Measurements from ENCODE around the gene YBEY. TPM values are rescaled to one million over a fixed set of nuclear protein-coding genes. Genes with fewer than 3 reads are reported as not detected.

Gene YBEY
- total RNA-seq, 1 experiment from 2014 or later = 38.2 TPM

DNA sequence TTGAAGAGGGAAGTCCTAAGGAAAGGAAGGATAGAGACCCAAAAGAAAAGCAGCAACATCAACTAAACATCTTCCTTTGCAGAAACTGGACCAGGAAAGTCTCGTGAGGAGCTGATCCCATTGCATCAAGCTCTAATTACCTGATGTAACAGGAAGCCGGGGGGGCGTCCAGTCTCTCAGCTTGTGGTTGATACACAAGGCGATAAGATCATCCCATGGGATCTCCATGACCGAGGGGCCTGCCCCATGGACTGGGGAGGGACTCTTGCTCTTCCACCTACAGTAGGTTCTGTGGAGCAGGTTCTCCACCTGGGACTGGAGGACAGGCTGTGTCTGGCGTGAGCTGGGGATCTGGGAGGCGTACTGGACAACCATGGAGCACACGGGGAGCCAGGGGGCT, 42.8 kb upstream of the YBEY start:
- H3F3A ChIP-seq (ENCODE audit: low read length, unreplicated experiment) = no peaks in the 10 kb centered on the region
- TF ChIP-seq EZH2 (IDR thresholded peaks at IDR 0.05; ENCODE audit: low read length, unreplicated experiment) = no peak
- no peak for TF ChIP-seq EZH2phosphoT487 (IDR thresholded peaks at IDR 0.05; ENCODE audit: borderline replicate concordance, low read length)
- TF ChIP-seq, protein P1, sequence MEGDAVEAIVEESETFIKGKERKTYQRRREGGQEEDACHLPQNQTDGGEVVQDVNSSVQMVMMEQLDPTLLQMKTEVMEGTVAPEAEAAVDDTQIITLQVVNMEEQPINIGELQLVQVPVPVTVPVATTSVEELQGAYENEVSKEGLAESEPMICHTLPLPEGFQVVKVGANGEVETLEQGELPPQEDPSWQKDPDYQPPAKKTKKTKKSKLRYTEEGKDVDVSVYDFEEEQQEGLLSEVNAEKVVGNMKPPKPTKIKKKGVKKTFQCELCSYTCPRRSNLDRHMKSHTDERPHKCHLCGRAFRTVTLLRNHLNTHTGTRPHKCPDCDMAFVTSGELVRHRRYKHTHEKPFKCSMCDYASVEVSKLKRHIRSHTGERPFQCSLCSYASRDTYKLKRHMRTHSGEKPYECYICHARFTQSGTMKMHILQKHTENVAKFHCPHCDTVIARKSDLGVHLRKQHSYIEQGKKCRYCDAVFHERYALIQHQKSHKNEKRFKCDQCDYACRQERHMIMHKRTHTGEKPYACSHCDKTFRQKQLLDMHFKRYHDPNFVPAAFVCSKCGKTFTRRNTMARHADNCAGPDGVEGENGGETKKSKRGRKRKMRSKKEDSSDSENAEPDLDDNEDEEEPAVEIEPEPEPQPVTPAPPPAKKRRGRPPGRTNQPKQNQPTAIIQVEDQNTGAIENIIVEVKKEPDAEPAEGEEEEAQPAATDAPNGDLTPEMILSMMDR (conservative IDR thresholded peaks at IDR 0.05; ENCODE audit: low read depth, low read length) = no peak
- no peaks in the 10 kb centered on the region for H3K9me3 ChIP-seq (ENCODE audit: low read length)
- no peak overlapping the region for H3K9ac ChIP-seq (ENCODE audit: low read length)
- intact Hi-C loops (cut with micrococcal nuclease) = no loop called here
- ChIA-PET CTCF (no interaction called here), POLR2A (ENCODE audit: unreplicated experiment) (no interaction called here)
- DNase-seq (no peak), ATAC-seq (no peak)
- H3K4me1 ChIP-seq (ENCODE audit: insufficient read depth, low read length) = no peaks in the 10 kb centered on the region
- H2AFZ ChIP-seq (ENCODE audit: low read length) = no peak overlapping the region
- H3K9me2 ChIP-seq (replicated peaks; ENCODE audit: low read length) = no peaks in the 10 kb centered on the region
- no TSS peak for BruUV-seq (replicated peaks)
- no peak overlapping the region for H3K4me3 ChIP-seq (ENCODE audit: low read length)
- peaks cover 82% of the 10 kb centered on the region for H3K36me3 ChIP-seq (ENCODE audit: low read depth, low read length)
- H4K20me1 ChIP-seq (ENCODE audit: low read length) = no peaks in the 10 kb centered on the region
- no peak overlapping the region for H3K4me2 ChIP-seq (ENCODE audit: low read length)
- H3K27me3 ChIP-seq (ENCODE audit: low read length) = no peaks in the 10 kb centered on the region
- H3K79me2 ChIP-seq (ENCODE audit: low read length) = no peaks in the 10 kb centered on the region
- no peak overlapping the region for H3K27ac ChIP-seq (ENCODE audit: low read length)

DNA sequence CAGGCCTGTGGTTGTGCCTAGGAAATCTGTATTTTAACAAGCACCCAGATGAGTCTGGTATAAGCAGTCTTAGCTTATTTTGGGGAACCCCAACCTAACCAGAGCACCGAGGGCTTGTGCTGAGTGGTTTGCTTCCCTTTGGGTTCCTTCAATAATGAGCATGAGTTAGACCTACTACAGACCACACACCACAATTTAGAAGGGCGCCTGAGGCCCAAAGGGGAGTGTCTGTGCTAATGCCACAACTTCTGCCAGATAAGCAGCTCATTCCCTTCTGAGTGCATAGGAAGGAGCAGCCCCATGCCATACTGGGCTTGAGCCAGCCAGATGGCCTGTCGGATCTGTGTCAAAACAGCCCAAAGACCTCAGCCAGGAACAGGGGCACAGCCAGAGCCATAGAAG, 42.2 kb upstream of the YBEY start:
- Histone ChIP-seq H3F3A (ENCODE audit: low read length, unreplicated experiment) (no peaks in the 10 kb centered on the region), H3K9me3 (ENCODE audit: low read length) (no peaks in the 10 kb centered on the region), H3K9ac (ENCODE audit: low read length) (no peak overlapping the region), H2AFZ (ENCODE audit: low read length) (no peak overlapping the region), H3K4me1 (ENCODE audit: insufficient read depth, low read length) (no peaks in the 10 kb centered on the region), H3K79me2 (ENCODE audit: low read length) (no peaks in the 10 kb centered on the region), H3K27ac (ENCODE audit: low read length) (no peak overlapping the region), H3K9me2 (replicated peaks; ENCODE audit: low read length) (no peaks in the 10 kb centered on the region), H3K27me3 (ENCODE audit: low read length) (no peaks in the 10 kb centered on the region), H4K20me1 (ENCODE audit: low read length) (no peaks in the 10 kb centered on the region), H3K36me3 (ENCODE audit: low read depth, low read length) (peaks cover 80% of the 10 kb centered on the region), H3K4me3 (ENCODE audit: low read length) (no peak overlapping the region), H3K4me2 (ENCODE audit: low read length) (no peak overlapping the region)
- DNase-seq = no peak
- ChIA-PET POLR2A (ENCODE audit: unreplicated experiment) (no interaction called here), CTCF (no interaction called here)
- ATAC-seq = no peak
- intact Hi-C loops (cut with micrococcal nuclease) = no loop called here
- BruUV-seq (replicated peaks) = no TSS peak
- TF ChIP-seq EZH2 (IDR thresholded peaks at IDR 0.05; ENCODE audit: low read length, unreplicated experiment) (no peak), EZH2phosphoT487 (IDR thresholded peaks at IDR 0.05; ENCODE audit: borderline replicate concordance, low read length) (no peak)
- TF ChIP-seq, protein P1 (conservative IDR thresholded peaks at IDR 0.05; ENCODE audit: low read depth, low read length) = no peak

GRCh38 chr21:46244602-46245001, 41.5 kb upstream of the YBEY start:
- BruUV-seq (replicated peaks) = no TSS peak

More at GRCh38 chr21:46244602-46245001, 41.5 kb upstream of the YBEY start:
- intact Hi-C loops (cut with micrococcal nuclease) = no loop called here
- ChIA-PET POLR2A (ENCODE audit: unreplicated experiment) (interaction anchor here (0.7 kb wide), 1 partner anchor 264 kb away, joined by 5 read pairs; no protein-coding TSS in a partner anchor), CTCF (no interaction called here)
- ATAC-seq = no peak
- no peak for DNase-seq
- no peaks in the 10 kb centered on the region for H3K9me2 ChIP-seq (replicated peaks; ENCODE audit: low read length)
- no peak overlapping the region for H3K9ac ChIP-seq (ENCODE audit: low read length)
- peaks cover 77% of the 10 kb centered on the region for H3K36me3 ChIP-seq (ENCODE audit: low read depth, low read length)
- TF ChIP-seq, protein P1 (conservative IDR thresholded peaks at IDR 0.05; ENCODE audit: low read depth, low read length) = no peak
- no peaks in the 10 kb centered on the region for H3K9me3 ChIP-seq (ENCODE audit: low read length)
- no peaks in the 10 kb centered on the region for H3F3A ChIP-seq (ENCODE audit: low read length, unreplicated experiment)
- no peak overlapping the region for H3K4me2 ChIP-seq (ENCODE audit: low read length)
- H4K20me1 ChIP-seq (ENCODE audit: low read length) = no peaks in the 10 kb centered on the region
- no peaks in the 10 kb centered on the region for H3K79me2 ChIP-seq (ENCODE audit: low read length)
- H2AFZ ChIP-seq (ENCODE audit: low read length) = no peak overlapping the region
- no peaks in the 10 kb centered on the region for H3K27me3 ChIP-seq (ENCODE audit: low read length)
- no peak overlapping the region for H3K27ac ChIP-seq (ENCODE audit: low read length)
- no peak overlapping the region for H3K4me3 ChIP-seq (ENCODE audit: low read length)
- H3K4me1 ChIP-seq (ENCODE audit: insufficient read depth, low read length) = no peaks in the 10 kb centered on the region

All from PC-3 (cell line).